Suppressor macrophage (primary cell): Measurements from ENCODE around the gene RANGRF.
A peak's percentile ranks its signal among the peaks of the same experiment; 100 is the strongest.
"Not testable (repeated sequence)": the region's sequence is repeated elsewhere in the genome, so short reads cannot be mapped to it uniquely, and the experiment has no call there.

Experiments
- DNase-seq, 4 experiments: peaks; one replicate each; pipeline ENCODE4 v3.0.0-alpha.2; 2020 to 2022
- total RNA-seq, 17 experiments: gene quantifications; one replicate each; lab custom pipeline; 2026; ENCODE audit warnings: mixed read lengths in 6 of 17, inconsistent platforms in 3 of 17; lab: John Stamatoyannopoulos, UW

RANGRF gene, protein sequence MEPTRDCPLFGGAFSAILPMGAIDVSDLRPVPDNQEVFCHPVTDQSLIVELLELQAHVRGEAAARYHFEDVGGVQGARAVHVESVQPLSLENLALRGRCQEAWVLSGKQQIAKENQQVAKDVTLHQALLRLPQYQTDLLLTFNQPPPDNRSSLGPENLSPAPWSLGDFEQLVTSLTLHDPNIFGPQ
- 1.7 to 14.8 (median 6.8) reads per million in 17 experiments for total RNA-seq

DNA sequence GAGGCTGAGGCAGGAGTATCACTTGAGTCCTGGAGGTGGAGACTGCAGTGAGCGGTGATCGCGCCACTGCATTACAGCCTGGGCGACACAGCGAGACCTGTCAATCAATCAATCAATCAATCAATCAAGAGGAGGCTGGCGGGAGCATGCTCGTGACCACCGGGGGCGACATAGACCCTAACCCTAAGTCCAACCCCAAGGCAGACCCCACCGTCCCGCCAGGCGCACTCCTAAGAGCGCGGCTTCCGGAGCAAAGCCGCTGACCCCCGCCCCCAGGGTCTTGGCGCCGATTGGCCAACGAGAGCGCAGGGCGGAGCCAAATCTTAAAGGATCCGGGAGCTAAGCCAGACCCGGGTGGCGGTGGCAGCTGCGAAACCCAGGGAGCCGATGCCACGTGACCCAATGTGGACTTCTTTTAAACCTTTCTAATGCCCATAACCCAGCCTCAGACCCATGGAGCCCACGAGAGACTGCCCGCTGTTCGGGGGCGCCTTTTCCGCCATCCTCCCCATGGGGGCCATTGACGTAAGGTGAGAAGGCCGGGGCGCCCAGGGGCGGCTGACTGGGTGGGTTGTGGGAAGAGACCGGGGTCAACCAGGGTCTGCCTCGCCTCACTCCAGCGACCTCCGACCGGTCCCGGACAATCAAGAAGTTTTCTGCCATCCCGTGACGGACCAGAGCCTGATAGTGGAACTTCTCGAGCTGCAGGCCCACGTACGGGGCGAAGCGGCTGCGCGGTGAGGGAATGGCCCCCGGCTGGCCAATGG is at the start of gene RANGRF:
Gene RANGRF (plus strand): TSS at position 335 of the 767 bp plus-strand sequence. CDS start 119 bp downstream, at position 454.
- peak; percentile 88 to 94 (median 91) for DNase-seq

DNA sequence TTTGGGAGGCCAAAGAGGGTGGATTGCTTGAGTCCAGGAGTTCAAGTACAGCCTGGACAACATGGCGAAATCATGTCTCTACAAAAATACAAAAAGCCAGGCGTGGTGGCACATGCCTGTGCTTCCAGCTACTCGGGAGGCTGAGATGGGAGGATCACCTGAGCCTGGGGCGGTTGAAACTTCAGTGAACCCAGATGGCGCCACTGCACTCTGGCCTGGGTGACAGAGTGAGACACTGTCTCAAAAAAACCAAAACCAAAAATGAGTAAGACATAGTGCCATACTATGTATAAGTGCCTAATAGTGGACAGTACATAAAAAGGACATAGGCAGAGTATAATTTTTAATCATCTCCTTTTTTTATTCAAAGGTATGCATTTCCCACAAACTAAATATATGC is 44.6 kb upstream of the RANGRF start:
- DNase-seq = no peak

DNA sequence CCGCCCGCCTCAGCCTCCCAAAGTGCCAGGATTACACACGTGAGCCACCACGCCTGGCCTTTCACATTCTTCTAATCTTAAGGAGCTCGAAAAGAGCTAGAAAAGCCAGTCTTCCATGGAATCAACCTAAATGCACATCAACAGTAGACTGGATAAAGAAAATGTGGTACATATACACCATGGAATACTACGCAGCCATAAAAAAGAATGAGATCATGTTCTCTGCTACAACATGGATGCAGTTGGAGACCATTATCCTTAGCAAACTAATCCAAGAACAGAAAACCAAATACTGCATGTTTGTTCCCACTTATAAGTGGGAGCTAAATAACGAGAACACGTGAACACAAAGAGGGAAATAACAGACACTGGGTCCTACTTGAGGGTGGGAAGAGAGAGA is 43.7 kb upstream of the RANGRF start:
- no peak for DNase-seq

DNA sequence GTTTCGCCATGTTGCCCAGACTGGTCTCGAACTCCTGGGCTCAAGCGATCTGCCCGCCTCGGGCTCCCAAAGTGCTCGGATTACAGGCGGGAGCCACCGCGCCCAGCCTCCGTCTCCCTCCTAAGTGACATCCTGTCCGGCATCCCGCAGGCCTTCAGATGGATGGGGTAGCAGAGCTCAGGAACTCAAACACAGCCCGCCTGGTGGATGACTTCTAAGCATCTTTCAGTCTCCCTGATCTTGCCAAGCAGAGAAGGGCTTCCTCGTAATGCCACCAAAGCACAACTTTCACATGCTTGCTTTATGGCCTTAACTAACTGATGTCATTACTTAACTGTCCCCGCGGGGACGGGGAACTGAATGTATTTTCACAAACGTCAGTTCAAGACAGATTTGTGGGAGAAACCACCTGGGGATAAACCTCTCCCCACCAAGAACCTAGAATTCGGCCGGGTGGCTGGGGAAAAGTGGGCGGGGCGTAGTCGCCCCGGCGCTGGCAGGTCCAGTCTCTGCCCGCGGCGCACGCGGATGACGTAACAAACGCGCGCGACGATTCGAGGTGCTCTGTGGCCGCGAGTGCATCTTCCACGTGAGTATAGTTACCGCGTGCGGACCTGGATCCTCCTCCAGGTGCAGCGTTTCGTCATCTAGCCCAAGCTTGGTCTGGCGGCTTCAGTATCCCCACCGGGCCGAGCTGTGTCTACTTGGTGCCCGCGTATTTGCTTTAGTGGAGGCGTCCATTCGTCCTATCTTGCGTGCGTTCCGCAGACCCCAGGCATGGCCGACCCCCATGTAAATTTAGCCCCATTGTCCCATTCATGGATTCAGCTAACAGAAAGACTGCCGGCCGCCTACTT is 39.5 kb upstream of the RANGRF start, which contains the start of gene PFAS:
Gene PFAS (plus strand): TSS at position 539 of the 857 bp plus-strand sequence. CDS start 4,649 bp downstream, outside the sequence.
- DNase-seq = peak; percentile 95 to 99 (median 98)

DNA sequence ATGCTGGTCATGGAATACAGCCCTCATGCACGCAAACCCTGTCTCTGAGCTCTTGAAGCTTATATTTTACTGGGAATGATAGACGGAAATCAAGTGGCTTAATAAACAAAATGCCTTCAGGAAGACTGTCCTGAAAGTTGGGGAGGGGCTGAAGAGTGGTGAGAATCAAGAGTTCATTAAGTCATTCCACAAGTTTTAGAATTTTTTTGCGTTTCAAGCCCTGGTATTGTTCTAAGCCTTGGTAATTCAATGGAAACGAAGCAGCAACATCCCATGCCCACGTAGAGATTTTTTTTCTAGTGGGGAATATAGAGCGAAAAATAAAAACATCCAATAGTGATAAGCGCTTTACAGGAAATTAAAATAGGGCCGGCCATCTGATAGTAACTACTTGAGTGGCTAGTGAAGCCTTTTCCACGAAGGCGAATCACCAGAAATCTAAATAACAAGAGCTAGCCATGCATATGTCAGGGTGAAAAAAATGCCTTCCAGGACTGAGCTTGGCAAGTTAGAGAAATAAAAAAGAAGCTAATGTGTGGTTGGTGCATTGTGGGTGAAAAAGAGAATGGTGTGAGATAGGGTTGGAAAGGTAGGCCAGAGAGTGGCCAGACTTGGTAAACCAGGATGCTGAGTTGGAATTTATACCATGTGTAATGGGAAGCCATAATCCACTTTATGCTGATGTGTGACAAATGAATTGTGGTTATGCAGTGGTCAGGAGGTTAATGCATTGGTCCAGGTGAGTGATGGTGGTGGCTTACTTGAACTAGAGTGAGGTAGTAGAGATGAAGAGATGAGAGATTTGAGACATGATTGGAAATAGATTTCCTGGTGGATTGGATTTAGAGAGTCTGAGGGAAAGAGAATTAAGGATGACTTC is 38.6 kb upstream of the RANGRF start:
- no peak for DNase-seq

DNA sequence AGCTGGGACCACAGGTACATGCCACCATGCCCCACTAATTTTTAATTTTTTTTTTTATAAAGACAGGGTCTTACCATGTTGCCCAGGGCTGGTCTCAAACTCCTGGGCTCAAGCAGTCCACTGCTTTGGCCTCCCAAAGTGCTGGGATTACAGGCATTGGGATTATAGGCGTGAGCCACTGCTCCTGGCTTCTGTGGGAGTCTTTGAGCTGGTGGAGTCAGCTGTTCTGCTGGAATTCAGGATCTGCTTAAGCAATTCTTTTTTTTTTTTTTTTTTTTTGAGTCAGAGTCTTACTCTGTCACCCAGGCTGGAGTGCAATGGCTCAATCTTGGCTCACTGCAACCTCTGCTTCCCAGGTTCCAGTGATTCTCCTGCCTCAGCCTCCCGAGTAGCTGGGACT is 37.1 kb upstream of the RANGRF start:
- not testable (repeated sequence) for DNase-seq

DNA sequence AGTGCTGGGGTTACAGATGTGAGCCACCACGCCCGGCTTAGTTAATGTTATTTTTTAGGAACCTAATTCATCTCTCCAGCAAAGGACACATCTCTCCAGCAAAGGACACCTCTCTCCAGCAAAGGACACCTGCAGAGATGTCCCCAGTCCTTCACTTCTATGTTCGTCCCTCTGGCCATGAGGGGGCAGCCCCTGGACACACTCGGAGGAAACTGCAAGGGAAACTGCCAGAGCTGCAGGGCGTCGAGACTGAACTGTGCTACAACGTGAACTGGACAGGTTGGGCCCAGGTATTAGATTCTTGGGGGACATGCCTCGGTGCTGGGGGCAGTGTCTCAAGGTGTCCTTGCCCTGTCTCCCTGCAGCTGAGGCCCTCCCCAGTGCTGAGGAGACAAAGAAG is 34.7 kb upstream of the RANGRF start:
- peak in 2 of 4 experiments; percentile 36 to 47 for DNase-seq

DNA sequence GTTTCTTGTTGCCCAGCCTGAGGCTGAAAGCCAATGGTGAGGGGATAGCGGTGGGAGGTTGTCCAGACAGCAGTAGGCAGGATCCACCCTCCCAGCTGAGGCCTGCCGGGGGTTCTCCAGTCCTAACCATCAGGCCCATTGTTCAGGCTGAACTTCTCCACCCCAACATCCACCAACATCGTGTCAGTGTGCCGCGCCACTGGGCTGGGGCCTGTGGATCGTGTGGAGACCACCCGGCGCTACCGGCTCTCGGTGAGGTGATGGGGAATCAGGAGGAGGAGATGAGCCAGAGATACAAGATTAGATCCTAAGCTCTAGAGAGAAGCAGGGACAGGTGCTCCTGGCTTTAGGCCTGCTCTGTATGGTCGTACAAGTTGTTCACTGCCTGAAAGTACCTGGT is 33.6 kb upstream of the RANGRF start:
- DNase-seq = no peak

DNA sequence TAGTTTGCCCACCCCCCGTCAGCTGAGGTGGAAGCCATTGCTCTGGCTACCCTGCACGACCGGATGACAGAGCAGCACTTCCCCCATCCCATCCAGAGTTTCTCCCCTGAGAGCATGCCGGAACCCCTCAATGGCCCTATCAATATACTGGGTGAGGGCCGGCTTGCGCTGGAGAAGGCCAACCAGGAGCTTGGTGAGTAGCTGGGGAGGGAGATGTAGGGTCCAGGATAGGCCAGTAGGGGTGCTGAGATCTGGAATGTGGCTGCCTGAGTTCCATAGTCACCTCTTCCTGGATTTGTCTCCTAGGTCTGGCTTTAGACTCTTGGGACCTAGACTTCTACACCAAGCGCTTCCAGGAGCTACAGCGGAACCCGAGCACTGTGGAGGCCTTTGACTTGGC is 33.0 kb upstream of the RANGRF start:
- no peak for DNase-seq

DNA sequence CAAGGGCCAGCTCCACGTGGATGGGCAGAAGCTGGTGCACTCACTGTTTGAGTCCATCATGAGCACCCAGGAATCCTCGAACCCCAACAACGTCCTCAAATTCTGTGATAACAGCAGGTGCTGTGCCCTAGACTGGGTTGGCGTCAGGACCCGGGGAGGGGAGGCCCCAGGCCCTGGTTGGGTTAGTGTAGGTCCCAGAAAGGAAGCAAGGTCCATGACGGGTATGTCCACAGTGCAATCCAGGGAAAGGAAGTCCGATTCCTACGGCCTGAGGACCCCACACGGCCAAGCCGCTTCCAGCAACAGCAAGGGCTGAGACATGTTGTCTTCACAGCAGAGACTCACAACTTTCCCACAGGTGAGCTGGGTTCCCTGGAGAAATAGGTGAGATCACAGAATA is 32.2 kb upstream of the RANGRF start:
- DNase-seq = no peak

DNA sequence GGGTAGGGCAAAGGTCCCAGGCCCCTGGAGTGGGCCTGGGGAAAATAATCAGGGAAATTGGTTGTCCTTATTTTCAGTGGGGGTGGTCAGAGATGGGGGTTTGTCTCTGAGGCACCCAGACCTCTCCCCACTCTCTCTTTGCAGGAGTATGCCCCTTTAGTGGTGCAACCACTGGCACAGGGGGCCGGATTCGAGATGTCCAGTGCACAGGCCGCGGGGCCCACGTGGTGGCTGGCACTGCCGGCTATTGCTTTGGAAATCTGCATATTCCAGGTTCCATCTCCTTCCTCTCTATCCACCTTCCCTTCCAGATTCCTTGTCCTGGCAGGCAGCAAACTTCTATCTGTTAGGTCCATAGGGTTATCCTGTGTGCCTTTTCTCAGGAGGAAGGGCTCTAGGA is 31.8 kb upstream of the RANGRF start:
- no peak for DNase-seq

DNA sequence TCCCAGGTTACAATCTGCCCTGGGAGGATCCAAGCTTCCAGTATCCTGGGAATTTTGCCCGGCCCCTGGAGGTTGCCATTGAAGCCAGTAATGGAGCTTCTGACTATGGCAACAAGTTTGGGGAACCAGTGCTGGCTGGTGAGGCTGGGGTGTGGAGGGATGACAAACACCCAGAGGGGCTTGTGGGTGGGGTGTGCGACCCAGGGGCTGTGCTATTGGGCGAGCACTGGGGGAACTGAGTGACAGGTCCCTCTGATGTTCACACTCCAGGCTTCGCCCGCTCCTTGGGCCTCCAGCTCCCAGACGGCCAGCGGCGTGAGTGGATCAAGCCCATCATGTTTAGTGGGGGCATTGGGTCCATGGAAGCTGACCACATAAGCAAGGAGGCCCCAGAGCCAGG is 30.7 kb upstream of the RANGRF start:
- DNase-seq = no peak

DNA sequence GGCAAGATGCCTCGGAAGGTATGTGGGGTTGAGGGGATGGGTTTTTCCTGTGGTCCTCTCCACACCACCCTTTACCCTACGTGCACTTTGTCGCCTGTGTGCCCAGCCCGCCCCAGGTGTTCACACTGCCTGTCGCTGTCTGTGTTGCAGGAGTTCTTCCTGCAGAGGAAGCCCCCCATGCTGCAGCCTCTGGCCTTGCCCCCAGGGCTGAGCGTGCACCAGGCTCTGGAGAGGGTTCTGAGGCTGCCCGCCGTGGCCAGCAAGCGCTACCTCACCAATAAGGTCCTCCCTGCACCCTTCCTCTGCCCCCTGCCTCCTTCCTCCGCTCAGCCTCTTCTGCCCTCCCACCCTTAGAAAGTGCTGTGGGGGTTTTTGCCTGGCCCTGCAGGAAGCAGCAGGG is 24.1 kb upstream of the RANGRF start:
- no peak for DNase-seq

DNA sequence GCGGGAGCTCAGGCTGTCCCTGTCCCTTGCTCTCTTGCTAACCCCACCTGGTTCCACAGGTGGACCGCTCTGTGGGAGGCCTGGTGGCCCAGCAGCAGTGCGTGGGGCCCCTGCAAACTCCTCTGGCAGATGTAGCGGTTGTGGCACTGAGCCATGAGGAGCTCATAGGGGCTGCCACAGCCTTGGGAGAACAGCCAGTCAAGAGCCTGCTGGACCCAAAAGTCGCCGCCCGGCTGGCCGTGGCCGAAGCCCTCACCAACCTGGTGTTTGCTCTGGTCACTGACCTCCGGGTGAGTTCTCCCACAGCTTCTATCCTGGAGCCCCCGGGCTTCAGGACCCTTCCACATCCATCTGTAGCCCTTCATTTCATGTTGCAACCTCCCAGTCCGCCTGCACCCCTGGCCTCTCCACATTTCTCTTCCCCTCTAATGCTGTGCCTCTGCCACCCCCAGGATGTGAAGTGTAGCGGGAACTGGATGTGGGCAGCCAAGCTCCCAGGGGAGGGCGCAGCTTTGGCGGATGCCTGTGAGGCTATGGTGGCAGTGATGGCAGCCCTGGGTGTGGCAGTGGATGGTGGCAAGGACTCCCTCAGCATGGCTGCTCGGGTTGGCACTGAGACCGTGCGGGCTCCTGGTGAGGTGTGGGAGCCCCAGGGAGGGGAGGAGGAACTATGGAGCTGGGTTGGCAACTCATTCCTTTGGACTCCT is 23.5 kb upstream of the RANGRF start:
- no peak for DNase-seq

DNA sequence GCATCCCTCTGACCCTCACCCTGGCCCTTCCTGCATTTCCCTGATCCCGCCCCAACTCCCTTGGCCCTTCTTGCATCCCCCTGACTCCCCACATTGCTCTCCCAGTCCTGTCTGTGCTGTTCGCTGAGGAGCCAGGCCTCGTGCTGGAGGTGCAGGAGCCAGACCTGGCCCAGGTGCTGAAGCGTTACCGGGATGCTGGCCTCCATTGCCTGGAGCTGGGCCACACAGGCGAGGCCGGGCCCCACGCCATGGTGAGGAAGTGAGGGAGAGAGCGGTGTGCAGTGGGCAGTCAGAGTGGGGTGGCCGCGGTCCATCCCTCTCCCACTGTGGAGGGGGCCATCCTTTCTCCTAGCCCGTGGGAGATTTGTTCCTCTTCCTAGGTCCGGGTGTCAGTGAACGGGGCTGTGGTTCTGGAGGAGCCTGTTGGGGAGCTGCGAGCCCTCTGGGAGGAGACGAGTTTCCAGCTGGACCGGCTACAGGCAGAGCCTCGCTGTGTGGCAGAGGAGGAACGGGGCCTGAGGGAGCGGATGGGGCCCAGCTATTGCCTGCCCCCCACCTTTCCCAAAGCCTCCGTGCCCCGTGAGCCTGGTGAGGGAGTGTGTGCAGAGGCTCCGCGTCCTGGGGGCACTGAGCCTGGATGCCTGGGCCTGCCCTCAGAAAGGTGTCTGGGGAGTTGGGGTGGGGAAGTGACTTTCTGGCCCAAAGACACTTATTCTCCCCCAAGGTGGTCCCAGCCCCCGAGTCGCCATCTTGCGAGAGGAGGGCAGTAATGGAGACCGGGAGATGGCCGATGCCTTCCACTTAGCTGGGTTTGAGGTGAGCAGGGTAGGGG is 21.6 kb upstream of the RANGRF start:
- no peak for DNase-seq

DNA sequence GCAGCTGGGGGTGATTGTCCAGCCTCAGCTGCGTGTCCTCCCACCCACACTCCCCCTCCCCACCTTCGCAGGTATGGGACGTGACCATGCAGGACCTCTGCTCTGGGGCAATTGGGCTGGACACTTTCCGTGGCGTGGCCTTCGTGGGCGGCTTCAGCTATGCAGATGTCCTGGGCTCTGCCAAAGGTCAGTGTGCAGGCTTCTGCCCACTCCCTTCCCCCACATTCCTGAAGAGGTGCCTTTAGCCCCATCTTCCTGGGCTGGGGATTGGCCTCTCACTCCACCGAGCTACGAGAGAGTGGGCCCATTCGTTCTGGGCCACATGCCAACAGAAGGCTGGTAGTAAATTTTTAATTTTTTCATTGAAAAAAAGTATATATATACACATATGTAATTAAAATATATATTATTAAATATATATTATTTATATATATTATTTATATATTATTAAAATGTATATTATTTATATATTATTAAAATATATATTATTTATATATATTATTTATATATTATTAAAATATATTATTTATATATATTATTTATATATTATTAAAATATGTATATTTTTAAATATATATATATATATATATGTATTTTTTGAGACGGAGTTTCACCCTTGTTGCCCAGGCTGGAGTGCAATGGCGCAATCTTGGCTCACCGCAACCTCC is 20.9 kb upstream of the RANGRF start:
- no peak for DNase-seq

DNA sequence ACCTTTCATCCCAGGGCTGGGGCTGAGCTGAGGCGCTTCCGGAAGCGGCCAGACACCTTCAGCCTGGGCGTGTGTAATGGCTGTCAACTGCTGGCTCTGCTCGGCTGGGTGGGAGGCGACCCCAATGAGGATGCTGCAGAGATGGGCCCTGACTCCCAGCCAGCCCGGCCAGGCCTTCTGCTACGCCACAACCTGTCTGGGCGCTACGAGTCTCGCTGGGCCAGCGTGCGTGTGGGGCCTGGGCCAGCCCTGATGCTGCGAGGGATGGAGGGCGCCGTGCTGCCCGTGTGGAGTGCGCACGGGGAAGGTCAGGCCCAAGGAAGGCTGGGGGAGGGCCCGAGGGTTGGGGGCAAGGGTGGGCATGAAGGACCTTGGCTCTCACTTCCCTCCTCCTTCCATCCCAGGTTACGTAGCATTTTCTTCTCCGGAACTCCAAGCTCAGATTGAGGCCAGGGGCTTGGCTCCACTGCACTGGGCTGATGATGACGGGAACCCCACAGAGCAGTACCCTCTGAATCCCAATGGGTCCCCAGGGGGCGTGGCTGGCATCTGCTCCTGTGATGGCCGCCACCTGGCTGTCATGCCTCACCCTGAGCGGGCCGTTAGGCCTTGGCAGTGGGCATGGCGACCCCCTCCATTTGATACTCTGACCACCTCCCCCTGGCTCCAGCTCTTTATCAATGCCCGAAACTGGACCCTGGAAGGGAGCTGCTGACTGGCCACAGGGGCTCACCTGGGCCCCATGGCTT is 19.7 kb upstream of the RANGRF start:
- DNase-seq = no peak

DNA sequence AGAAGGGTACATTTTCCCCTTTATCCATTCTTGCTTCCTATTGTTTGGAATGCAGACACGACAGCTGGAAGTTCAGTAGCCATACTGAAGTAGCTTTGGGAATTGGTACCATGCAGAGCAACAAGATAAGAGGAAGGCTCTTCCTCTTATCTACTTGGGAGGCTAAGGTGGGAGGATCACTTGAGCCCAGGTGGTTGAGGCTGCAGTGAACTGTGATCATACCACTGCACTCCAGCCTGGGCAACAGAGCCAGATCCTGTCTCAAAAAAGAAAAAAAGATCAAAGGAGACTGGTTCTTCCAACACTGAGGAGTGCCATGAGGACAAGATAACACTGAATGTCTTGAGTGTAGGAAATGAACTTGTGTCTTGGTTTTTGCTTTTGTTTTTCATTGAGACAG is 16.0 kb upstream of the RANGRF start:
- DNase-seq = no peak

DNA sequence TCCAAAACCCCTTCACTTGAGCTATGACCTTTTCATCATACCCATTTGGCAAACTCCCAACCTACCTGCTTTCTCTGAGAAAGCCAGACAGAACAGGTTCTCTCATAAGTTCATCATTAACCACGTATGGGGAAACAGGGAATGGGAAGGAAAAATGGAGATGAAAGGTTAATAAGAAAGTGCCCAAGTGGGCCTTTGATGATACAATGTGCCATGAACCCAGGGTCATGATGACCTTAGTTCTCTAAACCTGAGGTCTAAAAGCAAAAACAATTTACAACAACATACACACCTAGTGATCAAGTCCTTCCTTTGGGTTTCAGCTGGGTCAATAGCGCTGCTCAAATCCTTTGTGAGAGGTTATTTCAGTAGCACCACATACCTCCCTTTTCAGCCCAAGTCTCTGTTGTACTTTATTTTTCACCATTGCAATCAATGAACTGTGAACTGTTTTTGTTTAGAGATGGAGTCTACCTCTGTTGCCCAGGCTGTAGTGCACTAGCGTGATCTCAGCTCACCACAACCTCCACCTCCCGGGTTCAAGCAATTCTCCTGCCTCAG is 14.5 kb upstream of the RANGRF start:
- no peak for DNase-seq
